Nephron progenitor cell (in vitro differentiated cells): Measurements from ENCODE around the gene UBL4B.
A peak's percentile ranks its signal among the peaks of the same experiment; 100 is the strongest.

ENCODE experiments used
- DNase-seq: peaks from one replicate; pipeline ENCODE4 v3.0.0; 2021
- H3K27ac Mint-ChIP-seq: 2 replicates; pipeline ENCODE4 v1.8.0; 2021; ENCODE audit warnings: mild to moderate bottlenecking, moderate library complexity, mixed read lengths
- H3K27me3 Mint-ChIP-seq: 2 replicates; pipeline ENCODE4 v1.8.0; 2021; ENCODE audit warnings: mild to moderate bottlenecking, low read depth, mixed read lengths; ENCODE audit not compliant: poor library complexity
- H3K36me3 Mint-ChIP-seq: 2 replicates; pipeline ENCODE4 v1.8.0; 2021; ENCODE audit warnings: low read depth, mixed read lengths
- H3K4me1 Mint-ChIP-seq: 2 replicates; pipeline ENCODE4 v1.8.0; 2021; ENCODE audit warnings: mixed read lengths
- H3K4me3 Mint-ChIP-seq: 2 replicates; pipeline ENCODE4 v1.8.0; 2021; ENCODE audit warnings: mild to moderate bottlenecking, moderate library complexity, mixed read lengths
- H3K9me3 Mint-ChIP-seq: 2 replicates; pipeline ENCODE4 v1.8.0; 2021; ENCODE audit warnings: mild to moderate bottlenecking, moderate library complexity, mixed read lengths
- CTCF ChIP-seq: fragments of 200-600 bp; sonication (generic); IDR thresholded peaks from 2 replicates; pipeline ENCODE4 v1.5.0; 2021; ENCODE audit warnings: antibody characterized with exemption

Gene UBL4B

GRCh38 chr1:110083866-110084226, 28.4 kb upstream of the UBL4B start:
- Mint-ChIP-seq H3K9me3 (no peaks in the 10 kb centered on the region), H3K4me3 (peak overlapping the region; percentile 39), H3K36me3 (no peaks in the 10 kb centered on the region), H3K27me3 (peaks cover 95% of the 10 kb centered on the region), H3K4me1 (peaks cover 32% of the 10 kb centered on the region), H3K27ac (no peak overlapping the region)
- TF ChIP-seq CTCF: no peak
- peak; percentile 38 for DNase-seq

- Mint-ChIP-seq H3K27ac (no peak overlapping the region), H3K36me3 (no peaks in the 10 kb centered on the region), H3K9me3 (no peaks in the 10 kb centered on the region), H3K27me3 (peaks cover 88% of the 10 kb centered on the region), H3K4me1 (peaks cover 38% of the 10 kb centered on the region), H3K4me3 (peak overlapping the region; percentile 61)
- DNase-seq: peak; percentile 50
- TF ChIP-seq CTCF: no peak
Observed at GRCh38 chr1:110084227-110085078, 27.8 kb upstream of the UBL4B start.

GRCh38 chr1:110085671-110086070, 26.6 kb upstream of the UBL4B start:
- no peak for DNase-seq
- Mint-ChIP-seq H3K36me3 (no peaks in the 10 kb centered on the region), H3K27ac (no peak overlapping the region), H3K4me1 (peaks cover 48% of the 10 kb centered on the region), H3K9me3 (no peaks in the 10 kb centered on the region), H3K27me3 (peaks cover 87% of the 10 kb centered on the region), H3K4me3 (no peak overlapping the region)
- no peak for TF ChIP-seq CTCF

GRCh38 chr1:110086961-110087360, 25.3 kb upstream of the UBL4B start:
- Mint-ChIP-seq H3K27me3 (peaks cover 84% of the 10 kb centered on the region), H3K9me3 (no peaks in the 10 kb centered on the region), H3K36me3 (no peaks in the 10 kb centered on the region), H3K27ac (no peak overlapping the region), H3K4me1 (peaks cover 48% of the 10 kb centered on the region), H3K4me3 (no peak overlapping the region)
- no peak for TF ChIP-seq CTCF
- no peak for DNase-seq

- H3K9me3 Mint-ChIP-seq: no peaks in the 10 kb centered on the region
- peak; percentile 64 for DNase-seq
- peak; percentile 63 for TF ChIP-seq CTCF
- no peak overlapping the region for H3K4me3 Mint-ChIP-seq
- no peak overlapping the region for H3K27ac Mint-ChIP-seq
- H3K36me3 Mint-ChIP-seq: no peaks in the 10 kb centered on the region
- peaks cover 47% of the 10 kb centered on the region for H3K4me1 Mint-ChIP-seq
- H3K27me3 Mint-ChIP-seq: peaks cover 84% of the 10 kb centered on the region
Observed at GRCh38 chr1:110087812-110088738, 24.2 kb upstream of the UBL4B start.
